GM12878 (cell line): ENCODE measurements around the gene TMEM182. TPM values are rescaled to one million over a fixed set of nuclear protein-coding genes. Genes with fewer than 3 reads are reported as not detected.

Experiments used
- ATAC-seq: fragments of 200-7000 bp; cut with Tn5 transposase; 3 replicates; pipeline ENCODE4 v1.9.1; 2020; ENCODE audit warnings: mild to moderate bottlenecking, moderate library complexity
- BruUV-seq: library from RNA; stranded (reverse); fragments of 400-500 nt; replicated peaks from 2 replicates; lab custom pipeline; 2021; lab: Mats Ljungman, UMichigan
- CTCF ChIA-PET: fragments of 300-600 bp; sonication (Branson Sonifier 250); formaldehyde crosslinking; extraction: SDS; loops from one replicate; lab custom pipeline; 2021; ENCODE audit warnings: inconsistent platforms; lab: Yijun Ruan, JAX
- POLR2A ChIA-PET: fragments of 350-600 bp; formaldehyde crosslinking; extraction: SDS; loops from one replicate; lab custom pipeline; 2021; ENCODE audit warnings: inconsistent platforms; lab: Charles Lee
- RAD21 ChIA-PET: fragments of 300-600 bp; sonication (Branson Sonifier 250); formaldehyde crosslinking; loops from one replicate; lab custom pipeline; 2023; ENCODE audit warnings: antibody characterized with exemption; ENCODE audit not compliant: unreplicated experiment; lab: Charles Lee
- SMC1A ChIA-PET: fragments of 300-600 bp; sonication (Branson Sonifier 250); formaldehyde crosslinking; loops from one replicate; lab custom pipeline; 2023; ENCODE audit not compliant: unreplicated experiment, uncharacterized antibody; lab: Charles Lee
- DNase-seq: peaks from one replicate; pipeline ENCODE4 v3.0.0-alpha.2; 2011; ENCODE audit warnings: low read depth, low spot score
- FAIRE-seq: peaks from 3 replicates; lab custom pipeline; 2011; peaks lifted over from hg19 to GRCh38; lab: Jason Lieb, UNC
- H2AFZ ChIP-seq: 2 replicates; pipeline ENCODE4 v1.6.0; 2011; ENCODE audit warnings: low read depth, low read length, control low read depth; ENCODE audit not compliant: control insufficient read depth
- H3K27ac ChIP-seq: 2 replicates; pipeline ENCODE4 v1.5.1; 2011; ENCODE audit warnings: control low read depth; ENCODE audit not compliant: control insufficient read depth, insufficient read depth
- H3K27me3 ChIP-seq, 2 experiments: replicated peaks in 1 of 2; 2 replicates each; pipeline versions ENCODE4 v1.6.0 to v1.6.1; 2011; ENCODE audit warnings: low read length in 1 of 2; ENCODE audit not compliant: control insufficient read depth in 2 of 2, insufficient read depth in 2 of 2
- H3K36me3 ChIP-seq, 2 experiments: 2 replicates each; pipeline ENCODE4 v1.5.1; 2011; ENCODE audit warnings: low read length in 1 of 2; ENCODE audit not compliant: control insufficient read depth in 2 of 2, insufficient read depth in 2 of 2
- H3K4me1 ChIP-seq: 2 replicates; pipeline ENCODE4 v1.6.1; 2011; ENCODE audit warnings: mild to moderate bottlenecking, low read length, moderate library complexity, mixed read lengths; ENCODE audit not compliant: control insufficient read depth, insufficient read depth
- H3K4me2 ChIP-seq: 2 replicates; pipeline ENCODE4 v1.6.0; 2011; ENCODE audit warnings: control low read depth; ENCODE audit not compliant: control insufficient read depth, insufficient read depth
- H3K4me3 ChIP-seq: fragments of 200-600 bp; sonication (generic); 2 replicates; pipeline ENCODE4 v1.5.1; 2016
- H3K79me2 ChIP-seq: 2 replicates; pipeline ENCODE4 v1.6.0; 2011; ENCODE audit warnings: low read length; ENCODE audit not compliant: control insufficient read depth, insufficient read depth
- H3K9ac ChIP-seq: 2 replicates; pipeline ENCODE4 v1.8.0; 2011; ENCODE audit warnings: low read length, control low read depth, mixed read lengths; ENCODE audit not compliant: control insufficient read depth, insufficient read depth
- H3K9me3 ChIP-seq: replicated peaks from 3 replicates; pipeline ENCODE4 v1.5.1; 2011; ENCODE audit warnings: mild to moderate bottlenecking, low read length; ENCODE audit not compliant: control insufficient read depth, insufficient read depth
- H4K20me1 ChIP-seq: 2 replicates; pipeline ENCODE4 v1.6.0; 2011; ENCODE audit not compliant: control insufficient read depth, insufficient read depth
- NFIC ChIP-seq: IDR thresholded peaks from 2 replicates; pipeline ENCODE4 v1.6.1; 2012; ENCODE audit warnings: low read depth, mild to moderate bottlenecking, inconsistent platforms, low read length, moderate library complexity
- POU2F2 ChIP-seq: IDR thresholded peaks from 3 replicates; pipeline ENCODE4 v1.6.1; 2011; ENCODE audit warnings: low read depth, mild to moderate bottlenecking, low read length, borderline replicate concordance
- TAF1 ChIP-seq: IDR thresholded peaks from 2 replicates; pipeline ENCODE4 v1.6.1; 2011; ENCODE audit warnings: mild to moderate bottlenecking, low read depth, low read length, borderline replicate concordance
- TCF12 ChIP-seq: IDR thresholded peaks from 2 replicates; pipeline ENCODE4 v1.6.1; 2011; ENCODE audit warnings: low read depth, mild to moderate bottlenecking, low read length
- ZNF217 ChIP-seq: fragments of 450-650 bp; IDR thresholded peaks from 2 replicates; pipeline ENCODE4 v1.6.1; 2017; ENCODE audit warnings: antibody characterized with exemption, mild to moderate bottlenecking
- ZZZ3 ChIP-seq: IDR thresholded peaks from 2 replicates; pipeline ENCODE4 v1.6.1; 2011; ENCODE audit warnings: low read depth; ENCODE audit not compliant: control insufficient read depth, insufficient read length
- WGBS: methylation state at CpG from one replicate; pipeline ENCODE4 v1.1.6; 2016; ENCODE audit warnings: low lambda C conversion rate; ENCODE audit not compliant: insufficient replicate concordance, insufficient coverage; ENCODE audit errors: missing lambda C conversion rate; 5-methylcytosine and 5-hydroxymethylcytosine counted together
- in situ Hi-C: fragments of 300-500 bp; cut with MboI; formaldehyde crosslinking; loops from 9 replicates; pipeline ENCODE4 v1.14.3; 2018; ENCODE audit warnings: mixed read lengths
- intact Hi-C: fragments of 100-400 bp; cut with micrococcal nuclease; formaldehyde crosslinking; loops from one replicate; pipeline ENCODE4 v1.14.2; 2022; ENCODE audit not compliant: unreplicated experiment
- polyA plus RNA-seq, 11 experiments: library from polyadenylated mRNA; depleted of rRNA in 4 of 11; unstranded in 6 of 11; stranded (reverse) in 5 of 11; fragments of >200 nt; fragmentation: Nextera tagmentation in 4 of 11; fragmentation: Illumina TruSeq in 1 of 11; extraction: Ambion mirVana in 4 of 11; extraction: Trizol in 1 of 11; gene quantifications; 1 replicate in 1 of 11; 2 replicates in 10 of 11; pipeline versions ENCODE4 v1.2.1 to v1.2.3, GENCODE V29; 2011 to 2016; ENCODE audit warnings: inconsistent platforms in 2 of 11, missing spikeins in 2 of 11, low read depth in 1 of 11
- total RNA-seq, 4 experiments: library from RNA; depleted of rRNA in 3 of 4; stranded (reverse); fragments of >200 nt in 3 of 4; fragmentation: Illumina TruSeq in 1 of 4; extraction: Trizol in 1 of 4; gene quantifications; 2 replicates each; pipeline versions ENCODE4 v1.2.1 to v1.2.3, GENCODE V29; 2013 to 2021
- TF ChIP-seq, protein P1 (sequence below): IDR thresholded peaks from 2 replicates; pipeline ENCODE4 v1.6.1; 2011; ENCODE audit warnings: low read depth, low read length, improper control_type of control experiment, borderline replicate concordance
- TF ChIP-seq, protein P2 (sequence below): IDR thresholded peaks from 2 replicates; pipeline ENCODE4 v1.6.1; 2012; ENCODE audit warnings: low read length, inconsistent platforms
- TF ChIP-seq, protein P3 (sequence below): fragments of 450-650 bp; IDR thresholded peaks from 2 replicates; pipeline ENCODE4 v1.6.1; 2017; ENCODE audit warnings: antibody characterized with exemption, mild to moderate bottlenecking, moderate library complexity
- TF ChIP-seq, protein P4 (sequence below): fragments of 450-650 bp; IDR thresholded peaks from 2 replicates; pipeline ENCODE4 v1.6.1; 2016; ENCODE audit warnings: mild to moderate bottlenecking

Gene TMEM182
- total and polyA plus RNA-seq, 10 of the 15 experiments (the other 5 are each of a cell fraction or from before 2014, with no cell fraction given), result 1.8 to 5.4 (median 3.1) TPM

DNA sequence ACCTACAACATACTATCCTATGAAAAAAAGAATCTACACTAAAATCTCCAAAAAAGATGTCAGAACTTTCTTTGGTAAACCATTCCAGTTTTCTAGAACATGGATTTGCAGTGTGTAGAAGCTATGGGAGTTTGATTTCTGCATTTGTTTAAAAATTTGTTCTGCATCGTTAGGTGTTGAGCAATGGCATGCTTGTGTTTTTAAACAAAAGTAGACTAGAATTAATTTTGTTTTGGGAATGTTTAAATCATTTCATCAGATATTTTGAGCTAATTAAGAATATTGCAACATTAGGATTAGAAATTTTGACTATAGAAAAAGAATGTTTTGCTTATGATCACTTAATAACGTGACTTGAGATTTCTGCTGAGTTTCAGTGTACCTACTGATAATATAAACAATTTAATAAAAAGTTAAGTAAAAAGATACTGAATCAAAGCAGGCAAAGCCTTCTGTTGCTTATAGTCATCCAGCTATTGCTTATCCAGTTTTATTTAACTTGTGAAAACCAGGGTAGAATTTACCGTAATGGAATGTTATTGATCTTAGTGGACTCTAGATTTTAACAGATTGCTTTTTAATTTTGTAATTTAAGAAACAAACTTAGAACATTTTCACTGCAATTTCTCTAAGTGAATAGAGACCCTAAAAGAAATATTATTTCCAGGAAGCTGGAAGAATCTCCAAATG, 7.2 kb upstream of the TMEM182 start (continued):
- TF ChIP-seq, protein P1, sequence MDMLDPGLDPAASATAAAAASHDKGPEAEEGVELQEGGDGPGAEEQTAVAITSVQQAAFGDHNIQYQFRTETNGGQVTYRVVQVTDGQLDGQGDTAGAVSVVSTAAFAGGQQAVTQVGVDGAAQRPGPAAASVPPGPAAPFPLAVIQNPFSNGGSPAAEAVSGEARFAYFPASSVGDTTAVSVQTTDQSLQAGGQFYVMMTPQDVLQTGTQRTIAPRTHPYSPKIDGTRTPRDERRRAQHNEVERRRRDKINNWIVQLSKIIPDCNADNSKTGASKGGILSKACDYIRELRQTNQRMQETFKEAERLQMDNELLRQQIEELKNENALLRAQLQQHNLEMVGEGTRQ, result no peak
- TF ChIP-seq NFIC, result no peak

DNA sequence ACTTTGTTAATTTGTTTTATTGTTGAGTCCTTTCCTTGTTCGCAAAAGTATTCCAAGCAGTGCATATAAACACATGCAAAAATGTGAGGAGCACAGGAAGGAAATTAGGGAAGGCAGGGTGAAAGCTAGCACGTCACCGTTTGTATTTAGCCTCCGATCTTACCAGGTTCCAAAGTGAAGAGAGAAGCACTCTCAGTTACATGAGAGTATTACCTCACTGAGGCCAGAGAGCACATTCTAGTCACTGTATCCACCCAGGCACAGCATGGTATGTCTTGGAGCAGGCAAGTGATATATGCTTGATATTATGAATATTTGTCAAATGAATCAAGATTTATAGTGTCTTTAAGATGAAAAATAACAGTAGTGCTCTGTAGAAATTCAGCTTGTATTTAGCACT, 6.5 kb upstream of the TMEM182 start:
- DNase-seq (no peak), FAIRE-seq (no peak), ATAC-seq (no peak)
- Histone ChIP-seq H3K9ac (no peak overlapping the region), H3K4me3 (no peak overlapping the region), H4K20me1 (no peaks in the 10 kb centered on the region), H3K27ac (no peak overlapping the region), H3K27me3 (no peaks in the 10 kb centered on the region), H3K9me3 (no peaks in the 10 kb centered on the region; the same call in 2 of the 3 replicates), H3K4me1 (peaks cover 2% of the 10 kb centered on the region), H2AFZ (no peak overlapping the region), H3K79me2 (no peaks in the 10 kb centered on the region), H3K36me3 (no peaks in the 10 kb centered on the region), H3K4me2 (no peak overlapping the region)
- ChIA-PET CTCF (interaction anchor here (0.8 to 6.4 kb wide), 8 partner anchors 8 to 51 kb away, joined by 3 to 130 read pairs (median 20); partner anchors contain the start of gene TMEM182), POLR2A (no interaction called here), SMC1A (interaction anchor here (2.2 to 3.8 kb wide), 2 partner anchors 10 to 51 kb away, joined by 7 to 44 read pairs; no protein-coding TSS in a partner anchor), RAD21 (no interaction called here)
- in situ Hi-C loops, result no loop called here
- WGBS, result 72% methylated on average over 4 of the region's 4 CpGs
- BruUV-seq, result no TSS peak
- intact Hi-C loops, result no loop called here
- TF ChIP-seq, protein P2, sequence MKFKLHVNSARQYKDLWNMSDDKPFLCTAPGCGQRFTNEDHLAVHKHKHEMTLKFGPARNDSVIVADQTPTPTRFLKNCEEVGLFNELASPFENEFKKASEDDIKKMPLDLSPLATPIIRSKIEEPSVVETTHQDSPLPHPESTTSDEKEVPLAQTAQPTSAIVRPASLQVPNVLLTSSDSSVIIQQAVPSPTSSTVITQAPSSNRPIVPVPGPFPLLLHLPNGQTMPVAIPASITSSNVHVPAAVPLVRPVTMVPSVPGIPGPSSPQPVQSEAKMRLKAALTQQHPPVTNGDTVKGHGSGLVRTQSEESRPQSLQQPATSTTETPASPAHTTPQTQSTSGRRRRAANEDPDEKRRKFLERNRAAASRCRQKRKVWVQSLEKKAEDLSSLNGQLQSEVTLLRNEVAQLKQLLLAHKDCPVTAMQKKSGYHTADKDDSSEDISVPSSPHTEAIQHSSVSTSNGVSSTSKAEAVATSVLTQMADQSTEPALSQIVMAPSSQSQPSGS, result no peak
- TF ChIP-seq TCF12, result no peak
- TF ChIP-seq ZZZ3, result no peak
- TF ChIP-seq, protein P3, sequence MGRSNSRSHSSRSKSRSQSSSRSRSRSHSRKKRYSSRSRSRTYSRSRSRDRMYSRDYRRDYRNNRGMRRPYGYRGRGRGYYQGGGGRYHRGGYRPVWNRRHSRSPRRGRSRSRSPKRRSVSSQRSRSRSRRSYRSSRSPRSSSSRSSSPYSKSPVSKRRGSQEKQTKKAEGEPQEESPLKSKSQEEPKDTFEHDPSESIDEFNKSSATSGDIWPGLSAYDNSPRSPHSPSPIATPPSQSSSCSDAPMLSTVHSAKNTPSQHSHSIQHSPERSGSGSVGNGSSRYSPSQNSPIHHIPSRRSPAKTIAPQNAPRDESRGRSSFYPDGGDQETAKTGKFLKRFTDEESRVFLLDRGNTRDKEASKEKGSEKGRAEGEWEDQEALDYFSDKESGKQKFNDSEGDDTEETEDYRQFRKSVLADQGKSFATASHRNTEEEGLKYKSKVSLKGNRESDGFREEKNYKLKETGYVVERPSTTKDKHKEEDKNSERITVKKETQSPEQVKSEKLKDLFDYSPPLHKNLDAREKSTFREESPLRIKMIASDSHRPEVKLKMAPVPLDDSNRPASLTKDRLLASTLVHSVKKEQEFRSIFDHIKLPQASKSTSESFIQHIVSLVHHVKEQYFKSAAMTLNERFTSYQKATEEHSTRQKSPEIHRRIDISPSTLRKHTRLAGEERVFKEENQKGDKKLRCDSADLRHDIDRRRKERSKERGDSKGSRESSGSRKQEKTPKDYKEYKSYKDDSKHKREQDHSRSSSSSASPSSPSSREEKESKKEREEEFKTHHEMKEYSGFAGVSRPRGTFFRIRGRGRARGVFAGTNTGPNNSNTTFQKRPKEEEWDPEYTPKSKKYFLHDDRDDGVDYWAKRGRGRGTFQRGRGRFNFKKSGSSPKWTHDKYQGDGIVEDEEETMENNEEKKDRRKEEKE, result no peak
- no peak for TF ChIP-seq TAF1
- TF ChIP-seq, protein P4, sequence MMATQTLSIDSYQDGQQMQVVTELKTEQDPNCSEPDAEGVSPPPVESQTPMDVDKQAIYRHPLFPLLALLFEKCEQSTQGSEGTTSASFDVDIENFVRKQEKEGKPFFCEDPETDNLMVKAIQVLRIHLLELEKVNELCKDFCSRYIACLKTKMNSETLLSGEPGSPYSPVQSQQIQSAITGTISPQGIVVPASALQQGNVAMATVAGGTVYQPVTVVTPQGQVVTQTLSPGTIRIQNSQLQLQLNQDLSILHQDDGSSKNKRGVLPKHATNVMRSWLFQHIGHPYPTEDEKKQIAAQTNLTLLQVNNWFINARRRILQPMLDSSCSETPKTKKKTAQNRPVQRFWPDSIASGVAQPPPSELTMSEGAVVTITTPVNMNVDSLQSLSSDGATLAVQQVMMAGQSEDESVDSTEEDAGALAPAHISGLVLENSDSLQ, result no peak
- TF ChIP-seq, protein P1, result no peak
- no peak for TF ChIP-seq POU2F2
- TF ChIP-seq ZNF217, result no peak
